A549 treated with DMSO at 1 μM for 4 hours (cell line): ENCODE results near the gene FAM120AOS. TPM values are rescaled to one million over a fixed set of nuclear protein-coding genes. Genes with fewer than 3 reads are reported as not detected.

ENCODE experiments used
- total RNA-seq: library from RNA; stranded (reverse); fragments of 200-300 nt; extraction: Qiagen RNA extraction; gene quantifications from 5 replicates; pipeline ENCODE4 v1.2.3, GENCODE V29; 2022; ENCODE audit warnings: low read depth

FAM120AOS gene
- 43.3 to 53.0 TPM (median 50.7 TPM) in 5 replicates for total RNA-seq

GRCh38 chr9:93453047-93453914 lies at the start of gene FAM120AOS:
FAM120AOS (minus strand) TSS chr9:93453581; CDS start chr9:93452709, 872 bp downstream.

GRCh38 chr9:93450945-93451815 lies 2.2 kb downstream of the FAM120AOS start, which contains the start of gene FAM120A:
FAM120A (plus strand) TSS chr9:93451685; CDS start chr9:93451916, 231 bp downstream.

Other genes with a start within 250 kb of the FAM120AOS start
- 77.5 to 95.0 TPM (median 88.2 TPM) in 5 replicates for gene FAM120A, start 1.9 kb downstream of the FAM120AOS start, total RNA-seq
- 15.8 to 19.8 TPM (median 16.7 TPM) in 5 replicates for gene PHF2, start 123.0 kb upstream of the FAM120AOS start, total RNA-seq